HG03045 (cell line): ENCODE data around the gene LPIN2.

Experiments used
- ATAC-seq: cut with Tn5 transposase; IDR thresholded peaks from one replicate; pipeline ENCODE4 v1.9.1; 2021; ENCODE audit warnings: mild to moderate bottlenecking, moderate library complexity; ENCODE audit not compliant: unreplicated experiment

Gene LPIN2

GRCh38 chr18:2984091-2984490 lies 28.9 kb downstream of the LPIN2 start:
- no peak for ATAC-seq

DNA sequence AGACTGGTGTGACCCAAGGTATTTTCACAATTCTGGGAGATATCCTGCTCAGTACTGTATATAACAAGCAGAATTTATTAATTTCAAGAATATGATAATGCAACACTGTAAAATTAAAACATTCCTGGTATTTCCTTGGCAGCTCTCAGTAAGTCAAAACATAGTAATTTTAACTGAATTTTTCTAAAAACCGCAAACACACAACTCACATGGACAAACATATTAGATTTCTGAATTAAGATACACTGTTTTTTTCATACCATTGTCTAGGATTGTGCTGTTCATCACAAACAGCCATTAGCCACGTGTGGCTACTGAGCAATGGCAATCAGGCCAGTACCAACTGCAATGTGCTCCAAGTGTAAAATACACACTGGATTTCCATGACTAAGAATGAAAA lies 29.6 kb downstream of the LPIN2 start:
- ATAC-seq = no peak

GRCh38 chr18:2982452-2983269 lies 30.3 kb downstream of the LPIN2 start:
- no peak for ATAC-seq

- ATAC-seq = no peak
Measured at GRCh38 chr18:2982022-2982421, 30.9 kb downstream of the LPIN2 start.

DNA sequence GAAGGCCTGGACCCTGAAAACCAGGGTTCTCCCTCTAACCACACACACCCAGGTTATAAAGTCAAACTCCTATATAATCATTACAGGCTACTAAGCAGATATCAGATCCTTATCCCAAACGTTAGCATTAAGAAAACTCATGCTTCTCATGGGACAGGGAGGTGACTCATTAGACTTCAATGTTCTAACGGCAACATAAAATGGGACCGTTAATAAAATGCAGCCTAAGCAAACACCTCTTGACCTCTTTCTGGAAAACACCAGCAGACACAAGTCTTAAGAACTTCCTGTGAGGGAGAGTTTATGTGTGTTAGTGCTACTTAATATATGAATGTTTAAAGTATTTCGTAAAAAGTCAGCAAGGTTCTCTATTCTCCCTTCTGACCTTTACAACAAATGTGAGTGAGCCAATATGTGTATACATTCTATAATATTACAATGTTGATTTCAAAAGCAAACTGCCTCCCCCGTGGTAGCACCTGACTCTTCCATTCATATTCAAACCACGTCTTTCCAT lies 31.7 kb downstream of the LPIN2 start:
- no peak for ATAC-seq

GRCh38 chr18:2979871-2980790 lies 32.8 kb downstream of the LPIN2 start:
- ATAC-seq = no peak

DNA sequence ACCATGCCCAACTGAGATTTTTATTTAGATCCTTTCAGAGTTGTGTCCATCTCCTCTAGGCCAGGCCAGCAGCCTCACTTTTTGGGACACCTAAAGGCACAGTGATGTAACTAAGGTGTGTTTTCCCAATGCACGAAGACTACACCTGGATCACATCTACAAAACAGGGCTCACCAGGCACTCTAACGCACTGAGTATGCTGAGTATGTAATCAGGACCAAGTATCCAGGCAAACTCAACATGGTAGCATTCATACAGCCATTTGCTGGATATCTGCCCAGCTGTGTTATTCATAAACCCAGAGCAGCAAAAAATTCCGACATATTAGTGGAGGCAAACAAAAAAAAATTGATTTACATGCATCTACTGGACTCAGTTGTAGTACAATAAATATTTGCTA lies 33.8 kb downstream of the LPIN2 start:
- ATAC-seq = no peak

DNA sequence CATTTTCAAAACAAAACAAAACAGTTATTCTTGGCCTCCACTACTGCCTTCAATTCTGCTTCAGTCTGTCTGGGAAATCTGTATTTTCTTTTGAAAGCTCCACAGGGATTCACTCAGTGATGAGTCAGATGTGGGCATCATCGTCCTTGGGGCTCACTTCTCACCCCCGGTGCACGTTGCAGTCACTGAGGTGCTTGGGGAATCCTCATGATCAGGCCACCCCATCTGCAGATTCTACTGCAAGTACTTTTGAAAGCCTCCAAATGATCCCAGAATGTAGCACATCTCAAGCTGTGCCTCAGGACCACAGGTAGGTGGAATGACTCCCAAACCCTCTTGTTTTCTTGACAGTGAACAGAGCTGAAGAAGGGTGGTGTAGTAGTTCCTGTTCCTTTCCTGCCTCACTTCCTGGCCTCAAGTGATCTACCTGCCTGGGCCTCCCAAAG lies 34.3 kb downstream of the LPIN2 start:
- ATAC-seq = peak; percentile 23

- ATAC-seq = peak; percentile 45
Measured at GRCh38 chr18:2978208-2978607, 34.7 kb downstream of the LPIN2 start.

- no peak for ATAC-seq
Measured at GRCh38 chr18:2976218-2977132, 36.5 kb downstream of the LPIN2 start.

- no peak for ATAC-seq
Measured at GRCh38 chr18:2974731-2975130, 38.2 kb downstream of the LPIN2 start.

- peak; percentile 75 for ATAC-seq
Measured at GRCh38 chr18:2971741-2972552, 41.0 kb downstream of the LPIN2 start.

DNA sequence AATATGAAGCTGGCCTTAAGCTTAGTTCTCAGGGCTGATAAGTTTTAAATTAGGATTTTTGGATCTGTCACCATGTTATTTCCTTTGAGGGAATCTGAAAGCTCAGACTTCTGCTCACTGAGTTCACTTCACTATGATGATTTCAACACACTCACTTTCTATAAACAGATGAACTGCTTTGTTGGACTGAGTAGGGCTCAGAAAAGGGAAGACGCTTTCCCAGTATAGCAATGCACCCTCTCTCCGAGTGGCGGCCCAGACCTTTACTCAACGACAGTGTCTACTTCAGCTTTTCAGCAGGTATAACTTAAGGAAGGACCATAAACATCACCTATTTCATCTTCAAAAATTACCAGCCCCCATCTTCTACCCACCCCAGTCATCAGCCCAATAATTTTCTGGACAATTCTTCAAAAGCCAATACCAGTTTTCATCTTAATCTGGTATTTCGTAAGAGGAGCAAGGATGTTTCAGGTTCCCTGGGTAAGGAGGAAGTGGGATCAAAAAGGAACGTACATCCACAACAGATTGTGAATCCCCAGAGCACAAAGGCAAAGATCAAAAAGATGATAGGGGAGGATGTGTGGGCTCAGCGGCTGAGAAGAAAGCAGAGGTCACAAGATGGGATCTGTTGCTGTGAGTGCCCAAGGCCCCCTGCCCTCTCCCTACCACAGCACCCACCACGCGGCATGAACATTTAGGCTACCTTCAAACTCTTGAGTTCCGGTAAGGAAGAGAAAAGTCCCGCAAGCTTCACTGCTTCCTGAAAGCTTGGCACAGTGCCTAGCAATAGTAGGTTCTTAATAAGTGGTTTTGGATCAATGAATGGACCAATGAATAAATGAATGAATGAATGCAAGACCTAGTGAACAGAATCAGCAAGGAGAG lies 41.9 kb downstream of the LPIN2 start:
- no peak for ATAC-seq

DNA sequence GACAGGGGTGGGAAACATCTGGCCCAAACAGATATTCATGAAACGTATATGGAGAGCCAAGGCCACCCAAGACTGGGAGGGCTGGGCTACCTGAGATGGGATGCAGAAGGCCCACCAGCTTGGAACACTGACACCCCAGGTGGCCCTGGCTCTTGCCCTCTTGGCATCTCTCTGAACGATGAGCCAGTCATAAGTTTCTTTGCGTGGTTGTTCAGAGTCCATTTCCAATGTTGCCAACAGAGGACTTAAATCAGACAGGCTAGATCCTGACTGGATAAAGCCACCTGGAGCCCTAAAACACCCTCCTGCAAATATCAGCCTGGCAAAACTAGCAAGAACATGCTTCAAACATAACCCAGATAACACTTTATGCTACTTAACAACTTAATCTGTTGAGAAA lies 42.6 kb downstream of the LPIN2 start:
- ATAC-seq = no peak

DNA sequence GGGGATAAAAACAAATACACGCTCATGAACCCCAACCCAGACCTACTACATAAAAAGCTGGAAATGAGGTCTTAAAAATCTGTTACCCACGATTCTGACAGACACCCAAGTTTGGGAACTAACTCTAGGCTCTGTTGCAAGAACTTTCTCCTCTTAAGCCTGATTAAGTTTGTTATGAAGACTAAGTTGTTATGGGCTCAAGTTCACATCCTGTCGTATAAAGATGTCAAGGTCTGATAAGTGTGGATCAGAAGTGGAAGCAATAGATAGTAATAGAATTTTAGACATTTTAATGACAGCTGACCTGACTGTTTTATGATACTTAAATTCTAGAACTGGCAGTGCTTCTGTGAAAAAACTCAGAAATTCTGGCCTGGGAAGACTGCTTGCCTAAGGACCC lies 43.2 kb downstream of the LPIN2 start:
- no peak for ATAC-seq

DNA sequence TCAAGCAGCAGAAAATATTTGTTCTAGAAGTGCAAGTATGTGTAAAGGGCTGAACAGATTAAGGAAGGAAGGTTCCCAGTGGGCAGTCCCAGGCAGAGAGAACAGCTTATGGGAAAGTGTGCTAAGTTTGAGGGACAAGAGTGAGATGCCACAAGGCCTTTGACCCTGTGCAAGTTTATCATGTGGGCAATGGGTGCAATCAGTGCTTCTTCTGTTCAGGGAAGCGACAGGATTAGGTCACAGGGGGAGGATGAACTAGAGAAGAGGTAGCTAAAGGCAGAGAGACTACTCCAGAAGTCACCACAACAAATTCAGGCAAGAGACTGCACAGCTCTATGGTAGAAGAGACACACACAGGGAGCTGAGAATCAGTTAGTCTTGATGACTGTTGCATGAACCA lies 44.3 kb downstream of the LPIN2 start:
- no peak for ATAC-seq

DNA sequence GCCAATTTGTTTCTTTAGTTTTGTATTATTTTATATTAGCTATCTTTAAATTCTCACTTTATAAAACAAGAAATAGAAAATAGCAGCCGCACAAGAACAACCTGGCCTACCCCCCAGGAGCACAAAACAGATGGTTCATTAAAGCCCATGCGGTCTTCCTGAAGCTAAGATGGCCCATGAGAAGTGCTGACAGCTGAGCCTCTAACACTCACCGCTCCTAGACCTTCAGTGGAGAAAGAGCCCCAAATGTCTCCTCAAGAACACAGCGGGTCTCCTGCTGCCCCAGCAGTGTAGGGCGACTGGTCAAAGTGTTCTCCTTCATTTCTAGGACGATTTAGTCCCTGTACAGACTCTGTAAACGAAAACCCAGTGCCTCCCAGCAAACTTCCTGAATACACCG lies 45.1 kb downstream of the LPIN2 start:
- ATAC-seq = no peak

GRCh38 chr18:2967357-2967756 lies 45.6 kb downstream of the LPIN2 start:
- no peak for ATAC-seq

- no peak for ATAC-seq
Measured at GRCh38 chr18:2966560-2966959, 46.4 kb downstream of the LPIN2 start.
